ENCODE data around the gene KRTAP10-7. TPM values are rescaled to one million over a fixed set of nuclear protein-coding genes. Genes with fewer than 3 reads are reported as not detected.
"Not testable (repeated sequence)": the region's sequence is repeated elsewhere in the genome, so short reads cannot be mapped to it uniquely, and the experiment has no call there.

Gene KRTAP10-7
- total and polyA plus RNA-seq, 7 experiments from 2014 or later: not detected

- ATAC-seq: no peak
- peaks cover 0 to 6% (median 0%) of the 10 kb centered on the region in 11 donors for H3K9me3 Mint-ChIP-seq
- no peak for DNase-seq
- peaks cover 0 to 2% (median 0%) of the 10 kb centered on the region in 7 donors for H3K4me1 Mint-ChIP-seq
- H3K36me3 Mint-ChIP-seq: peaks cover 0 to 4% (median 0%) of the 10 kb centered on the region in 5 donors
- H3K4me3 Mint-ChIP-seq: no peak overlapping the region
- CTCF ChIA-PET: no interaction called here
- Histone ChIP-seq H3K27ac (ENCODE audit: low read depth, low read length) (no peak overlapping the region), H3K4me3 (ENCODE audit: low read length) (no peak overlapping the region), H3K36me3 (ENCODE audit: control insufficient read depth in 2 of 3, insufficient read depth in 3 of 3, low read length in 3 of 3) (no peaks in the 10 kb centered on the region), H3K4me1 (ENCODE audit: control insufficient read depth in 2 of 2, insufficient read depth in 2 of 2, low read length in 2 of 2) (no peaks in the 10 kb centered on the region), H3K27me3 (ENCODE audit: control insufficient read depth in 2 of 2, insufficient read depth in 2 of 2, low read length in 2 of 2) (no peaks in the 10 kb centered on the region), H3K9me3 (ENCODE audit: control insufficient read depth in 2 of 3, low read length in 3 of 3) (no peaks in the 10 kb centered on the region)
- intact Hi-C loops (cut with micrococcal nuclease): loop anchor here (2.0 to 10.0 kb wide), 2 partner anchors 49 to 65 kb away; partner anchors contain the start of genes KRTAP12-3 (in 1 of the 2) and KRTAP12-4 (in 1 of the 2)
- POLR2A ChIA-PET: no interaction called here
- peak overlapping the region in 1 of 9 donors; percentile 28 for H3K27ac Mint-ChIP-seq
- H3K27me3 Mint-ChIP-seq: peaks cover 0 to 38% (median 21%) of the 10 kb centered on the region in 5 donors
These were observed 10.7 kb upstream of the KRTAP10-7 start for GRCh38 chr21:44589586-44590305.

DNA sequence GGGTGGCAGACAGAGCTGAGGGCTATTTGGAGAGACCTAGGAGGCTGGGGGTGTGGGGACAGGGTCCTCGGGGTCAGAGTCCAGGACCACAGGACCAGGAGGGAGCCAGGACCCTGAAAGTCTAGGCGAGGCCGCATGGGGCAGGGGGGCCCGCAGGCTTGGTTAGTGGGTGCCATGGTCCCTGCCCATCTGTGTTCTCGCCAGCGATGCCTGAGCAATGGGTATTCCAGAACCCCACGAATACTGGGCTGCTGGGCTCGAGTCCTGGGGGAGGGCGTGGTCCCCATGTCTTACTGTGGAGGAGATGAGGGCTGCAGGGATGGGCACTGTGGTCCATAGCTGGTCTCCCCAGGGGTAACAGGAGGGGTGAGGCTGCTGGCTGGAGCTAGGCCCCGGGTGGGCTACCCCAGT, 10.1 kb upstream of the KRTAP10-7 start:
- no peaks in the 10 kb centered on the region for H3K27me3 ChIP-seq (ENCODE audit: control insufficient read depth in 2 of 2, insufficient read depth in 2 of 2, low read length in 2 of 2)
- intact Hi-C loops (cut with micrococcal nuclease): loop anchor here in 1 of 2 donors (2.0 kb wide), 1 partner anchor 48 kb away; no protein-coding TSS in a partner anchor
- DNase-seq (no peak), ATAC-seq (no peak)
- H3K9me3 Mint-ChIP-seq: peaks cover 0 to 6% (median 0%) of the 10 kb centered on the region in 11 donors
- no peak overlapping the region for H3K4me3 ChIP-seq (ENCODE audit: low read length)
- H3K4me3 Mint-ChIP-seq: no peak overlapping the region
- H3K4me1 Mint-ChIP-seq: peaks cover 0 to 5% (median 2%) of the 10 kb centered on the region in 7 donors
- no peaks in the 10 kb centered on the region for H3K4me1 ChIP-seq (ENCODE audit: control insufficient read depth in 2 of 2, insufficient read depth in 2 of 2, low read length in 2 of 2)
- POLR2A ChIA-PET: no interaction called here
- no peak overlapping the region for H3K27ac Mint-ChIP-seq
- H3K27ac ChIP-seq (ENCODE audit: low read depth, low read length): no peak overlapping the region
- H3K9me3 ChIP-seq (ENCODE audit: control insufficient read depth in 2 of 3, low read length in 3 of 3): no peaks in the 10 kb centered on the region
- H3K36me3 Mint-ChIP-seq: peaks cover 0 to 4% (median 0%) of the 10 kb centered on the region in 5 donors
- CTCF ChIA-PET: no interaction called here
- H3K27me3 Mint-ChIP-seq: peaks cover 0 to 36% (median 21%) of the 10 kb centered on the region in 5 donors
- no peaks in the 10 kb centered on the region for H3K36me3 ChIP-seq (ENCODE audit: control insufficient read depth in 2 of 3, insufficient read depth in 3 of 3, low read length in 3 of 3)

DNA sequence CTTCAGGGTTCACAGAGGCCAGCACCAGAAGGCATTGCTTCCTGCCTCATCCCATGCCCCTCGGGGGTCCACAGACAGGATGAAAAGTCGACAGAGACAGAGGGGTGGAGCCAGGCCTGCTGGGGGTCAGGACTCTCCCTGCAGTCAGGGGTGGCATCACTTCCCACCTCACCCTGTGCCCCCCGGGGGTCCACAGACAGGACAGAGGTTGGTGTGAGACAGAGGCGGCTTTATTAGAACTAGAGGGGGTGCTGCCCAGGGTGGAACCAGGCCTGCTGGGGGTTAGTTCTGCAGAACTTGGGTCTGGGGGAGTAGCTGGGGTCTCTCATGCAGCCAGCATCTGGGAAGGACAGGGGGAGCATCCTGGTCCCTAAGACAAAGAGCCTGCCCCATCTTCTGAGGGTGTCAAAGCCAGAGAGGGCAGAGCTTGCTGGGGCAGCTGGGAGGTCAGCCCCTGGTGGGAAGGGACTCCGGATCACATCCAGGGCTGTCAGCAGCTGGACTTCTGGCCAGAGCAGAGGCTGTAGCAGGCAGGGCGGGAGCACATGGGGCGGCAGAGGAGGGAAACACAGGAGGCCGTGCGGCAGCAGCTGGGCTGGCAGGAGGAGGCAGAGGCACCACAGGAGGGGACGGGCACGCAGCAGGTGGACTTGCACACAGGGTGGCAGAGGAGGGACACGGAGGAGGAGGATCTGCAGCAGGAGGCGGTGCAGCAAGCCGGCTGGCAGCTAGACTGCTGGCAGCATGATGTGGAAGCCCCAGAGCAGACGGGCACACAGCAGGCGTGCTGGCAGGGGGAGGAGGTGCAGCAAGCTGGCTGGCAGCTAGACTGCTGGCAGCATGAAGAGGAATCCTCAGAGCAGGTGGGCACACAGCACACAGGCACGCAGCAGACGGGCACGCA, 9.2 kb upstream of the KRTAP10-7 start:
- H3K4me3 ChIP-seq (ENCODE audit: low read length); H3K4me1 ChIP-seq (ENCODE audit: control insufficient read depth in 2 of 2, insufficient read depth in 2 of 2, low read length in 2 of 2); ATAC-seq; H3K27me3 ChIP-seq (ENCODE audit: control insufficient read depth in 2 of 2, insufficient read depth in 2 of 2, low read length in 2 of 2); H3K36me3 Mint-ChIP-seq; H3K27ac ChIP-seq (ENCODE audit: low read depth, low read length); POLR2A ChIA-PET; H3K36me3 ChIP-seq (ENCODE audit: control insufficient read depth in 2 of 3, insufficient read depth in 3 of 3, low read length in 3 of 3); CTCF ChIA-PET; DNase-seq; H3K9me3 ChIP-seq (ENCODE audit: control insufficient read depth in 2 of 3, low read length in 3 of 3); H3K9me3 Mint-ChIP-seq; H3K4me3 Mint-ChIP-seq; H3K4me1 Mint-ChIP-seq: not testable (repeated sequence)
- peaks cover 0 to 29% (median 15%) of the 10 kb centered on the region in 5 donors for H3K27me3 Mint-ChIP-seq
- intact Hi-C loops (cut with micrococcal nuclease): loop anchor here in 1 of 2 donors (2.0 kb wide), 1 partner anchor 48 kb away; no protein-coding TSS in a partner anchor
- peak overlapping the region in 1 of 9 donors; percentile 78 for H3K27ac Mint-ChIP-seq

GRCh38 chr21:44591801-44592130, 8.6 kb upstream of the KRTAP10-7 start:
- H3K27me3 ChIP-seq (ENCODE audit: control insufficient read depth in 2 of 2, insufficient read depth in 2 of 2, low read length in 2 of 2); ATAC-seq; CTCF ChIA-PET; H3K36me3 Mint-ChIP-seq; H3K27ac Mint-ChIP-seq; H3K9me3 Mint-ChIP-seq; H3K4me1 ChIP-seq (ENCODE audit: control insufficient read depth in 2 of 2, insufficient read depth in 2 of 2, low read length in 2 of 2); H3K9me3 ChIP-seq (ENCODE audit: control insufficient read depth in 2 of 3, low read length in 3 of 3); H3K4me3 ChIP-seq (ENCODE audit: low read length); H3K4me3 Mint-ChIP-seq; H3K36me3 ChIP-seq (ENCODE audit: control insufficient read depth in 2 of 3, insufficient read depth in 3 of 3, low read length in 3 of 3); H3K4me1 Mint-ChIP-seq; H3K27ac ChIP-seq (ENCODE audit: low read depth, low read length); DNase-seq: not testable (repeated sequence)
- intact Hi-C loops (cut with micrococcal nuclease): loop anchor here (1.0 to 2.0 kb wide), 2 partner anchors 18 to 47 kb away; partner anchors contain the start of gene KRTAP10-4 (in 1 of the 2)
- POLR2A ChIA-PET: interaction anchor here (1.1 kb wide), 1 partner anchor 66 kb away, joined by 3 read pairs; the partner anchor contains the start of gene KRTAP12-3
- peaks cover 0 to 25% (median 9%) of the 10 kb centered on the region in 5 donors for H3K27me3 Mint-ChIP-seq

DNA sequence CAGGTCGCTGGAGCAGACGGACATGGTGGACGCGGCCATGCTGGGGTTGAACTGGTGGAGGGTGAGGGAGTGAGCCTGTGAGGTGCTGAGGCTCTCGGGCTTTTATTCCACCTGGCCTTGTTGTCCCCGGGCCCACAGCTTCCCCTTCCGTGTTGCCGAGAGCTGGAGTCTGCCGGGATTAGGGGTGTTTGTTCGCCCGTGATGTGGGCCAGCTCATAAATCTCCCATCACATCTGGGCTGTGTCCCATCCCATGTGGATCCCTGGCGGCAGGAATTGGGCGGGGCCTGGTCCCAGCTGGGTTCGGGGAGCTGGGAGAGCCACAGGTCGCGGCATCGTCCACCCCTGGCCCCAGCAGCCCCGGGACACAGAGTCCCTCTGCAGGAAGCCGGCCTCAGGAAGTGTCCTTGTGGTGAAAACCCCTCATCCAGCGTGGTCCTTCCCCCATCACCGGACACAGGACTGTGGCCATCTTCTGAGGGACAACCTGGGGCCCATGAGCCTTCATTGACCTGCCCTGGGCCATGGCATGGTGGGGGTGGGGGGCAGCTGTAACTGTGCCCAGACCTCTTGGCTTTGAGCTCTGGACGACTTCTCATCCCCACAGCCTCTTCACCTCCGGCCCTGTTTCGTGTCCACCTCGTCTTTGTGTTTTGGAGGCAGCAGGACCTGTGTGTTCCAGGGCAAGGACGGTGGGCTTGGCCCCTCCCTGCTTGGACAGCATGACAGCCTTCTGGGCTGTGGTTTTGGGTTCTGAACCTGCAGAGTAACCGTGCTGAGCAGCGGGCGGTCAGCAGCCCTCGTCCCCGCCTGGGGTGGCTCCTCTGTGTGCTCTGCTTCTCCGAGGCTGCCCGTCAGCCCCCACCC, 7.7 kb upstream of the KRTAP10-7 start, which contains the start of gene KRTAP10-6:
KRTAP10-6 (minus strand) TSS at position 60 of the 866 bp plus-strand sequence; CDS start at position 39, 21 bp downstream.
- Histone ChIP-seq H3K4me1 (ENCODE audit: control insufficient read depth in 2 of 2, insufficient read depth in 2 of 2, low read length in 2 of 2) (no peaks in the 10 kb centered on the region), H3K27me3 (ENCODE audit: control insufficient read depth in 2 of 2, insufficient read depth in 2 of 2, low read length in 2 of 2) (no peaks in the 10 kb centered on the region), H3K27ac (ENCODE audit: low read depth, low read length) (no peak within 1 kb of the TSS), H3K36me3 (ENCODE audit: control insufficient read depth in 2 of 3, insufficient read depth in 3 of 3, low read length in 3 of 3) (no peaks in the 10 kb centered on the region), H3K4me3 (ENCODE audit: low read length) (no peak within 1 kb of the TSS), H3K9me3 (ENCODE audit: control insufficient read depth in 2 of 3, low read length in 3 of 3) (no peaks in the 10 kb centered on the region)
- peak within 1 kb of the TSS in 1 of 10 donors; percentile 12 for H3K4me3 Mint-ChIP-seq
- H3K27me3 Mint-ChIP-seq: peaks cover 0 to 17% (median 5%) of the 10 kb centered on the region in 5 donors
- peaks cover 0 to 6% (median 2%) of the 10 kb centered on the region in 7 donors for H3K4me1 Mint-ChIP-seq
- no peaks in the 10 kb centered on the region for H3K36me3 Mint-ChIP-seq
- POLR2A ChIA-PET: interaction anchor here (1.1 kb wide), 1 partner anchor 65 kb away, joined by 3 read pairs; the partner anchor contains the start of gene KRTAP12-3
- DNase-seq: no peak
- CTCF ChIA-PET: no interaction called here
- ATAC-seq: no peak
- H3K9me3 Mint-ChIP-seq: no peaks in the 10 kb centered on the region
- intact Hi-C loops (cut with micrococcal nuclease): loop anchor here in 1 of 2 donors (1.0 kb wide), 1 partner anchor 19 kb away; the partner anchor contains the start of gene KRTAP10-4
- peak within 1 kb of the TSS in 1 of 9 donors; percentile 70 for H3K27ac Mint-ChIP-seq

Data from naive thymus-derived CD4-positive, alpha-beta T cell (primary cell).